IMR-90 (cell line): Measurements from ENCODE around the gene COL1A1. TPM values are rescaled to one million over a fixed set of nuclear protein-coding genes. Genes with fewer than 3 reads are reported as not detected.

ENCODE experiments used
- ATAC-seq: fragments of 200-7000 bp; cut with Tn5 transposase; 2 replicates; pipeline ENCODE4 v1.9.1; 2020; ENCODE audit warnings: low read depth, mild to moderate bottlenecking, moderate library complexity
- BruUV-seq: library from RNA; stranded (reverse); fragments of 400-500 nt; replicated peaks from 2 replicates; lab custom pipeline; 2021; lab: Mats Ljungman, UMichigan
- CTCF ChIA-PET: fragments of 300-600 bp; formaldehyde crosslinking; extraction: SDS; loops from one replicate; lab custom pipeline; 2021; ENCODE audit warnings: antibody characterized with exemption; lab: Yijun Ruan, JAX
- POLR2A ChIA-PET: fragments of 300-600 bp; sonication (Branson Sonifier 250); formaldehyde crosslinking; loops from one replicate; lab custom pipeline; 2022; ENCODE audit warnings: antibody characterized with exemption; ENCODE audit not compliant: unreplicated experiment; lab: Charles Lee
- DNase-seq: peaks from one replicate; pipeline ENCODE4 v3.0.0; 2013
- H2AFZ ChIP-seq: replicated peaks from 2 replicates; pipeline ENCODE3; 2013; ENCODE audit warnings: low read length, mild to moderate bottlenecking; ENCODE audit not compliant: poor library complexity
- H2AK5ac ChIP-seq: 2 replicates; pipeline ENCODE4 v1.6.1; 2013; ENCODE audit warnings: low read depth, low read length, inconsistent platforms
- H2AK9ac ChIP-seq: replicated peaks from 2 replicates; pipeline ENCODE3; 2013; ENCODE audit warnings: mild to moderate bottlenecking, low read depth, low read length, moderate library complexity; ENCODE audit not compliant: poor library complexity
- H2BK120ac ChIP-seq: 2 replicates; pipeline ENCODE4 v1.6.1; 2013; ENCODE audit warnings: low read depth, low read length, inconsistent platforms
- H2BK15ac ChIP-seq: 3 replicates; pipeline ENCODE4 v1.6.1; 2013; ENCODE audit warnings: low read depth, low read length, inconsistent platforms
- H2BK20ac ChIP-seq: 2 replicates; pipeline ENCODE4 v1.6.1; 2013; ENCODE audit warnings: low read depth, mild to moderate bottlenecking, inconsistent platforms, low read length, moderate library complexity
- H2BK5ac ChIP-seq: 2 replicates; pipeline ENCODE4 v1.6.1; 2013; ENCODE audit warnings: mild to moderate bottlenecking, low read depth, low read length, inconsistent platforms; ENCODE audit not compliant: poor library complexity, severe bottlenecking
- H3K14ac ChIP-seq: replicated peaks from 2 replicates; pipeline ENCODE4 v1.6.1; 2013; ENCODE audit warnings: low read depth, low read length, inconsistent platforms
- H3K18ac ChIP-seq: 2 replicates; pipeline ENCODE4 v1.6.1; 2013; ENCODE audit warnings: low read depth, low read length, control low read depth
- H3K23ac ChIP-seq: 2 replicates; pipeline ENCODE4 v1.6.1; 2013; ENCODE audit warnings: low read depth, low read length, inconsistent platforms
- H3K27ac ChIP-seq: 2 replicates; pipeline ENCODE4 v1.5.1; 2013; ENCODE audit warnings: mild to moderate bottlenecking, control low read depth, low read length; ENCODE audit not compliant: insufficient read depth
- H3K27me3 ChIP-seq: 2 replicates; pipeline ENCODE4 v1.6.1; 2013; ENCODE audit warnings: low read length; ENCODE audit not compliant: control insufficient read depth, insufficient read depth
- H3K36me3 ChIP-seq: 2 replicates; pipeline ENCODE4 v1.6.1; 2013; ENCODE audit warnings: low read length, mixed read lengths; ENCODE audit not compliant: control insufficient read depth, insufficient read depth
- H3K4ac ChIP-seq: 2 replicates; pipeline ENCODE4 v1.6.1; 2013; ENCODE audit warnings: low read depth, low read length, inconsistent platforms
- H3K4me1 ChIP-seq: 2 replicates; pipeline ENCODE4 v1.6.1; 2013; ENCODE audit warnings: low read length, mixed read lengths; ENCODE audit not compliant: control insufficient read depth, insufficient read depth
- H3K4me2 ChIP-seq: 2 replicates; pipeline ENCODE4 v1.6.1; 2013; ENCODE audit warnings: low read depth, mild to moderate bottlenecking, control low read depth, low read length, moderate library complexity
- H3K4me3 ChIP-seq: 2 replicates; pipeline ENCODE4 v1.5.1; 2013; ENCODE audit warnings: low read depth, mild to moderate bottlenecking, control low read depth, low read length, moderate library complexity; ENCODE audit not compliant: insufficient read depth
- H3K56ac ChIP-seq: 2 replicates; pipeline ENCODE4 v1.6.1; 2013; ENCODE audit warnings: low read length, inconsistent platforms; ENCODE audit not compliant: insufficient read depth; ENCODE audit errors: extremely low read depth
- H3K79me1 ChIP-seq, 2 experiments: 2 replicates each; pipeline ENCODE4 v1.6.1; 2013; ENCODE audit warnings: low read length in 2 of 2, inconsistent platforms in 1 of 2, low read depth in 1 of 2
- H3K9ac ChIP-seq: 2 replicates; pipeline ENCODE4 v1.6.1; 2013; ENCODE audit warnings: low read depth, low read length, control low read depth
- H3K9me1 ChIP-seq: 2 replicates; pipeline ENCODE4 v1.6.1; 2013; ENCODE audit warnings: low read length, inconsistent platforms; ENCODE audit not compliant: insufficient read depth
- H3K9me3 ChIP-seq: 2 replicates; pipeline ENCODE4 v1.6.1; 2013; ENCODE audit warnings: low read length; ENCODE audit not compliant: control insufficient read depth, insufficient read depth
- H4K20me1 ChIP-seq: 2 replicates; pipeline ENCODE4 v1.6.1; 2013; ENCODE audit warnings: low read length, inconsistent platforms; ENCODE audit not compliant: insufficient read depth
- H4K5ac ChIP-seq: 2 replicates; pipeline ENCODE4 v1.6.1; 2013; ENCODE audit warnings: mild to moderate bottlenecking, low read depth, low read length, control low read depth
- H4K8ac ChIP-seq, 2 experiments: 2 replicates each; pipeline ENCODE4 v1.6.1; 2013; ENCODE audit warnings: low read depth in 2 of 2, low read length in 2 of 2, control low read depth in 1 of 2, inconsistent platforms in 1 of 2
- H4K91ac ChIP-seq: 2 replicates; pipeline ENCODE4 v1.6.1; 2013; ENCODE audit warnings: low read depth, low read length, inconsistent platforms; ENCODE audit not compliant: insufficient read depth
- CTCF ChIP-seq: conservative IDR thresholded peaks from 2 replicates; pipeline ENCODE4 v1.5.1; 2012; ENCODE audit warnings: mild to moderate bottlenecking, low read depth, low read length, improper control_type of control experiment
- FOS ChIP-seq: fragments of 150-350 bp; IDR thresholded peaks from 2 replicates; pipeline ENCODE4 v1.6.1; 2016; ENCODE audit warnings: low read depth, low read length
- POLR2A ChIP-seq: IDR thresholded peaks from 2 replicates; pipeline ENCODE4 v1.6.1; 2012; ENCODE audit warnings: mild to moderate bottlenecking, low read depth, low read length
- WGBS, 2 experiments: methylation state at CpG; one replicate each; pipeline versions ENCODE4 v1.1.5 to v1.1.7; 2013; ENCODE audit warnings: missing lambda C conversion rate in 2 of 2; ENCODE audit not compliant: insufficient read length in 1 of 2; ENCODE audit errors: extremely low coverage in 2 of 2; 5-methylcytosine and 5-hydroxymethylcytosine counted together
- dilution Hi-C: fragments of 300-500 bp; cut with HindIII; formaldehyde crosslinking; loops from one replicate; pipeline ENCODE4 v1.14.3; 2018; ENCODE audit warnings: low sequenced_read_pairs; ENCODE audit not compliant: unreplicated experiment
- in situ Hi-C: fragments of 300-500 bp; cut with MboI; formaldehyde crosslinking; loops from 3 replicates; pipeline ENCODE4 v1.14.3; 2019; ENCODE audit warnings: low sequenced_read_pairs, inconsistent platforms, mixed read lengths
- intact Hi-C: fragments of 100-400 bp; cut with micrococcal nuclease; formaldehyde crosslinking; loops from 2 replicates; pipeline ENCODE4 v1.10.0; 2022
- polyA plus RNA-seq, 3 experiments: library from polyadenylated mRNA; depleted of rRNA; stranded (reverse); fragments of >200 nt; gene quantifications; 2 replicates each; pipeline ENCODE4 v1.2.3, GENCODE V29; 2012; ENCODE audit warnings: low replicate concordance in 1 of 3
- total RNA-seq: library from RNA; depleted of rRNA; stranded (reverse); fragments of >200 nt; gene quantifications from 2 replicates; pipeline ENCODE4 v1.2.3, GENCODE V29; 2012

COL1A1 gene
- total and polyA plus RNA-seq, 2 of the 4 experiments (the other 2 are of a cell fraction), result 2,180 to 4,350 TPM

GRCh38 chr17:50176559-50177357 is 24.7 kb downstream of the COL1A1 start:
- peak overlapping the region; percentile 91 to 93; a peak in 3 of 4 replicates for H4K8ac ChIP-seq
- no peak overlapping the region for H3K56ac ChIP-seq
- peak overlapping the region; percentile 99 for H2AK5ac ChIP-seq
- DNase-seq (no peak), ATAC-seq (no peak)
- H3K9ac ChIP-seq, result peak overlapping the region; percentile 59; the same call in 1 of the 2 replicates
- peaks cover 34% of the 10 kb centered on the region for H3K4me1 ChIP-seq
- peak overlapping the region; percentile 98 for H3K4ac ChIP-seq
- dilution Hi-C loops, result no loop called here
- intact Hi-C loops, result no loop called here
- H4K5ac ChIP-seq, result peak overlapping the region; percentile 80
- no peaks in the 10 kb centered on the region for H3K9me3 ChIP-seq
- H2AK9ac ChIP-seq, result peak overlapping the region; percentile 66
- ChIA-PET POLR2A (interaction anchor here (0.6 to 2.8 kb wide), 3 partner anchors 20 to 129 kb away, joined by 3 to 13 read pairs (median 6); partner anchors contain the start of gene COL1A1), CTCF (interaction anchor here (0.8 to 3.0 kb wide), 3 partner anchors 82 to 115 kb away, joined by 6 to 13 read pairs (median 6); no protein-coding TSS in a partner anchor)
- H3K23ac ChIP-seq, result peak overlapping the region; percentile 97
- H3K27ac ChIP-seq, result peak overlapping the region; percentile 84
- 85% methylated on average over 14 of the region's 20 CpGs; no CpG with 5 or more reads in 1 of the 2 experiments for WGBS, 2 experiments
- H2BK5ac ChIP-seq, result peak overlapping the region; percentile 95
- in situ Hi-C loops, result loop anchor here (10.0 kb wide), 1 partner anchor 108 kb away; no protein-coding TSS in a partner anchor
- peak overlapping the region; percentile 91 for H2BK120ac ChIP-seq
- no peak overlapping the region for H2AFZ ChIP-seq
- no peak overlapping the region for H3K4me3 ChIP-seq
- peaks cover 21% of the 10 kb centered on the region for H3K9me1 ChIP-seq
- no peak overlapping the region for H3K4me2 ChIP-seq
- BruUV-seq, result no TSS peak
- H3K27me3 ChIP-seq, result no peaks in the 10 kb centered on the region
- peak overlapping the region; percentile 93 for H4K91ac ChIP-seq
- TF ChIP-seq POLR2A (0 out of 2 replicates have a peak, but pooled peaks have one; percentile 69), FOS (no peak), CTCF (0 out of 2 replicates have a peak, but pooled peaks have one; percentile 14)
- H2BK20ac ChIP-seq, result peak overlapping the region; percentile 85
- peaks cover 12% of the 10 kb centered on the region for H3K36me3 ChIP-seq
- peaks cover 25% of the 10 kb centered on the region for H4K20me1 ChIP-seq
- peak overlapping the region; percentile 92 for H3K14ac ChIP-seq
- H2BK15ac ChIP-seq, result peak overlapping the region; percentile 97
- H3K79me1 ChIP-seq, result peaks cover 17 to 35% of the 10 kb centered on the region in 2 experiments; a peak in 3 of 4 replicates
- H3K18ac ChIP-seq, result peak overlapping the region; percentile 90
